Cardiac muscle cell (in vitro differentiated cells and primary cell): ENCODE measurements around the gene TNXB. TPM values are rescaled to one million over a fixed set of nuclear protein-coding genes. Genes with fewer than 3 reads are reported as not detected.
"Not testable (repeated sequence)": the region's sequence is repeated elsewhere in the genome, so short reads cannot be mapped to it uniquely, and the experiment has no call there.

Source experiments
- DNase-seq, 2 donors: peaks; one replicate each; pipeline versions ENCODE4 v3.0.0 to v3.0.0-alpha.2; 2010 to 2017; ENCODE audit warnings: low read depth in 1 of 2, low spot score in 1 of 2
- H3K27ac ChIP-seq: fragments of 200-600 bp; sonication (generic); 2 replicates; pipeline ENCODE4 v1.5.1; 2016
- H3K27me3 ChIP-seq: fragments of 200-600 bp; sonication (generic); 2 replicates; pipeline ENCODE4 v1.6.0; 2016; ENCODE audit warnings: control low read depth
- H3K36me3 ChIP-seq: fragments of 200-600 bp; sonication (generic); 2 replicates; pipeline ENCODE4 v1.5.1; 2016; ENCODE audit warnings: control low read depth
- H3K4me1 ChIP-seq: fragments of 200-600 bp; sonication (generic); 2 replicates; pipeline ENCODE4 v1.8.1; 2017; ENCODE audit warnings: low read depth, mild to moderate bottlenecking, mixed run types
- H3K4me3 ChIP-seq: fragments of 200-600 bp; sonication (generic); 2 replicates; pipeline ENCODE4 v1.5.1; 2016; ENCODE audit warnings: mild to moderate bottlenecking
- H3K9me3 ChIP-seq: fragments of 200-600 bp; sonication (generic); 2 replicates; pipeline ENCODE4 v1.5.1; 2017; ENCODE audit warnings: low read depth, mild to moderate bottlenecking, control low read depth
- polyA plus RNA-seq: library from polyadenylated mRNA; unstranded; fragments of >200 nt; fragmentation: Nextera tagmentation; extraction: Ambion mirVana; gene quantifications from 2 replicates; pipeline ENCODE4 v1.2.1, GENCODE V29; 2016
- total RNA-seq: library from RNA; depleted of rRNA; stranded (reverse); fragments of >200 nt; gene quantifications from 2 replicates; pipeline ENCODE4 v1.2.3, GENCODE V29; 2016

Gene TNXB
- total and polyA plus RNA-seq, 2 experiments from 2014 or later: 0.92 to 9.3 TPM

- H3K9me3 ChIP-seq, H3K27me3 ChIP-seq, H3K4me1 ChIP-seq, H3K27ac ChIP-seq, H3K4me3 ChIP-seq, DNase-seq, H3K36me3 ChIP-seq: not testable (repeated sequence)
Observed at GRCh38 chr6:32007086-32007485, 102.1 kb downstream of the TNXB start.

GRCh38 chr6:32005991-32006529, 103.1 kb downstream of the TNXB start:
- H3K4me1 ChIP-seq, H3K4me3 ChIP-seq, H3K9me3 ChIP-seq, H3K36me3 ChIP-seq, DNase-seq, H3K27me3 ChIP-seq, H3K27ac ChIP-seq: not testable (repeated sequence)

- not testable (repeated sequence) for H3K9me3 ChIP-seq, H3K27me3 ChIP-seq, H3K4me1 ChIP-seq, DNase-seq, H3K4me3 ChIP-seq, H3K27ac ChIP-seq, H3K36me3 ChIP-seq
Observed at GRCh38 chr6:32005538-32005880, 103.6 kb downstream of the TNXB start.

GRCh38 chr6:32004864-32005537, 104.1 kb downstream of the TNXB start:
- not testable (repeated sequence) for DNase-seq, H3K27me3 ChIP-seq, H3K27ac ChIP-seq, H3K36me3 ChIP-seq, H3K4me1 ChIP-seq, H3K9me3 ChIP-seq, H3K4me3 ChIP-seq

- DNase-seq, H3K4me3 ChIP-seq, H3K9me3 ChIP-seq, H3K27ac ChIP-seq, H3K36me3 ChIP-seq, H3K27me3 ChIP-seq, H3K4me1 ChIP-seq: not testable (repeated sequence)
Observed at GRCh38 chr6:32004393-32004792, 104.7 kb downstream of the TNXB start.

GRCh38 chr6:32003301-32003700, 105.8 kb downstream of the TNXB start:
- H3K36me3 ChIP-seq, H3K27me3 ChIP-seq, H3K9me3 ChIP-seq, H3K4me3 ChIP-seq, H3K4me1 ChIP-seq, H3K27ac ChIP-seq, DNase-seq: not testable (repeated sequence)

GRCh38 chr6:32002546-32003268, 106.4 kb downstream of the TNXB start:
- H3K27ac ChIP-seq, H3K27me3 ChIP-seq, DNase-seq, H3K36me3 ChIP-seq, H3K9me3 ChIP-seq, H3K4me3 ChIP-seq, H3K4me1 ChIP-seq: not testable (repeated sequence)

- not testable (repeated sequence) for H3K27ac ChIP-seq, DNase-seq, H3K4me3 ChIP-seq, H3K27me3 ChIP-seq, H3K4me1 ChIP-seq, H3K36me3 ChIP-seq, H3K9me3 ChIP-seq
Observed at GRCh38 chr6:31996385-31996784, 112.8 kb downstream of the TNXB start.

GRCh38 chr6:31994421-31994820, 114.7 kb downstream of the TNXB start:
- not testable (repeated sequence) for H3K27me3 ChIP-seq, H3K9me3 ChIP-seq, H3K36me3 ChIP-seq, H3K4me1 ChIP-seq, H3K4me3 ChIP-seq, H3K27ac ChIP-seq, DNase-seq

Other genes starting within 250 kb of the TNXB start
- gene NEU1, start 246.5 kb downstream of the TNXB start, total RNA-seq: 26.6 and 34.9 TPM in 2 replicates
- gene NEU1, start 246.5 kb downstream of the TNXB start, polyA plus RNA-seq: 27.3 and 27.6 TPM in 2 replicates
- not detected in 2 replicates for gene SLC44A4, start 230.3 kb downstream of the TNXB start, total RNA-seq
- 0.60 TPM in 1 of 2 replicates, not detected in the other for gene SLC44A4, start 230.3 kb downstream of the TNXB start, polyA plus RNA-seq
- gene EHMT2, start 211.6 kb downstream of the TNXB start, total RNA-seq: 98.3 and 120 TPM in 2 replicates
- gene EHMT2, start 211.6 kb downstream of the TNXB start, polyA plus RNA-seq: 89.6 and 115 TPM in 2 replicates
- 20.1 and 32.0 TPM in 2 replicates for gene ZBTB12, start 207.3 kb downstream of the TNXB start, total RNA-seq
- gene ZBTB12, start 207.3 kb downstream of the TNXB start, polyA plus RNA-seq: 0.62 TPM in 1 of 2 replicates, not detected in the other
- gene C2, start 181.6 kb downstream of the TNXB start, total RNA-seq: 1.9 TPM in 2 replicates
- 0.48 and 1.5 TPM in 2 replicates for gene C2, start 181.6 kb downstream of the TNXB start, polyA plus RNA-seq
- gene CFB, start 163.2 kb downstream of the TNXB start, total RNA-seq: 0.42 and 0.66 TPM in 2 replicates
- gene CFB, start 163.2 kb downstream of the TNXB start, polyA plus RNA-seq: 1.3 TPM in 1 of 2 replicates, not detected in the other
- gene NELFE, start 150.4 kb downstream of the TNXB start, total RNA-seq: 165 and 186 TPM in 2 replicates
- 146 and 201 TPM in 2 replicates for gene NELFE, start 150.4 kb downstream of the TNXB start, polyA plus RNA-seq
- gene SKIC2, start 150.2 kb downstream of the TNXB start, total RNA-seq: 36.4 and 62.6 TPM in 2 replicates
- gene SKIC2, start 150.2 kb downstream of the TNXB start, polyA plus RNA-seq: 53.1 and 68.5 TPM in 2 replicates
- 36.7 and 44.9 TPM in 2 replicates for gene DXO, start 137.2 kb downstream of the TNXB start, total RNA-seq
- 37.6 and 49.9 TPM in 2 replicates for gene DXO, start 137.2 kb downstream of the TNXB start, polyA plus RNA-seq
- 2.1 and 2.2 TPM in 2 replicates for gene C4A, start 127.3 kb downstream of the TNXB start, total RNA-seq
- 1.9 and 2.5 TPM in 2 replicates for gene C4A, start 127.3 kb downstream of the TNXB start, polyA plus RNA-seq
- 4.1 and 4.2 TPM in 2 replicates for gene C4B, start 94.5 kb downstream of the TNXB start, total RNA-seq
- gene C4B, start 94.5 kb downstream of the TNXB start, polyA plus RNA-seq: 2.7 and 5.8 TPM in 2 replicates
- 0.92 and 1.0 TPM in 2 replicates for gene CYP21A2, start 70.9 kb downstream of the TNXB start, total RNA-seq
- 0.62 TPM in 1 of 2 replicates, not detected in the other for gene CYP21A2, start 70.9 kb downstream of the TNXB start, polyA plus RNA-seq
- 39.7 and 60.8 TPM in 2 replicates for gene ATF6B, start 18.9 kb upstream of the TNXB start, total RNA-seq
- gene ATF6B, start 18.9 kb upstream of the TNXB start, polyA plus RNA-seq: 43.0 and 49.5 TPM in 2 replicates
- gene FKBPL, start 20.9 kb upstream of the TNXB start, total RNA-seq: 7.0 and 7.7 TPM in 2 replicates
- 10.0 and 14.2 TPM in 2 replicates for gene FKBPL, start 20.9 kb upstream of the TNXB start, polyA plus RNA-seq
- 0.78 and 4.4 TPM in 2 replicates for gene PRRT1, start 42.6 kb upstream of the TNXB start, total RNA-seq
- 4.9 and 6.2 TPM in 2 replicates for gene PRRT1, start 42.6 kb upstream of the TNXB start, polyA plus RNA-seq
- 42.7 and 147 TPM in 2 replicates for gene PPT2, start 44.8 kb upstream of the TNXB start, total RNA-seq
- gene PPT2, start 44.8 kb upstream of the TNXB start, polyA plus RNA-seq: 34.6 and 50.2 TPM in 2 replicates
- gene EGFL8, start 55.3 kb upstream of the TNXB start, total RNA-seq: 10.2 and 18.7 TPM in 2 replicates
- gene EGFL8, start 55.3 kb upstream of the TNXB start, polyA plus RNA-seq: 10.1 and 15.2 TPM in 2 replicates
- gene AGPAT1, start 66.7 kb upstream of the TNXB start, total RNA-seq: 128 and 146 TPM in 2 replicates
- gene AGPAT1, start 66.7 kb upstream of the TNXB start, polyA plus RNA-seq: 69.3 and 69.6 TPM in 2 replicates
- 180 and 188 TPM in 2 replicates for gene RNF5, start 69.1 kb upstream of the TNXB start, total RNA-seq
- gene RNF5, start 69.1 kb upstream of the TNXB start, polyA plus RNA-seq: 232 and 237 TPM in 2 replicates
- gene AGER, start 74.9 kb upstream of the TNXB start, total RNA-seq: 5.0 and 13.5 TPM in 2 replicates
- gene AGER, start 74.9 kb upstream of the TNXB start, polyA plus RNA-seq: 4.8 and 9.8 TPM in 2 replicates
- gene PBX2, start 80.9 kb upstream of the TNXB start, total RNA-seq: 124 and 130 TPM in 2 replicates
- 17.3 and 23.9 TPM in 2 replicates for gene PBX2, start 80.9 kb upstream of the TNXB start, polyA plus RNA-seq
- 16.7 and 18.0 TPM in 2 replicates for gene GPSM3, start 83.3 kb upstream of the TNXB start, total RNA-seq
- 14.5 and 17.4 TPM in 2 replicates for gene GPSM3, start 83.3 kb upstream of the TNXB start, polyA plus RNA-seq
- 5.0 and 5.4 TPM in 2 replicates for gene NOTCH4, start 114.7 kb upstream of the TNXB start, total RNA-seq
- gene NOTCH4, start 114.7 kb upstream of the TNXB start, polyA plus RNA-seq: 3.2 and 7.2 TPM in 2 replicates